Gastroesophageal sphincter (tissue), 3 donors: ENCODE measurements around the gene PEX5.

Experiments
- POLR2AphosphoS5 ChIP-seq: sonication (generic); formaldehyde crosslinking; IDR thresholded peaks from one replicate; pipeline ENCODE4 v1.6.1; 2017; ENCODE audit warnings: antibody characterized with exemption
- TF ChIP-seq, protein P1 (sequence below), 4 experiments: fragments of 200-600 bp in 2 of 4; fragments of 450-650 bp in 2 of 4; sonication (generic) in 1 of 4; IDR thresholded peaks; one replicate each; pipeline ENCODE4 v1.5.1; 2017 to 2019; ENCODE audit warnings: antibody characterized with exemption in 4 of 4, mild to moderate bottlenecking in 2 of 4, moderate library complexity in 2 of 4

DNA sequence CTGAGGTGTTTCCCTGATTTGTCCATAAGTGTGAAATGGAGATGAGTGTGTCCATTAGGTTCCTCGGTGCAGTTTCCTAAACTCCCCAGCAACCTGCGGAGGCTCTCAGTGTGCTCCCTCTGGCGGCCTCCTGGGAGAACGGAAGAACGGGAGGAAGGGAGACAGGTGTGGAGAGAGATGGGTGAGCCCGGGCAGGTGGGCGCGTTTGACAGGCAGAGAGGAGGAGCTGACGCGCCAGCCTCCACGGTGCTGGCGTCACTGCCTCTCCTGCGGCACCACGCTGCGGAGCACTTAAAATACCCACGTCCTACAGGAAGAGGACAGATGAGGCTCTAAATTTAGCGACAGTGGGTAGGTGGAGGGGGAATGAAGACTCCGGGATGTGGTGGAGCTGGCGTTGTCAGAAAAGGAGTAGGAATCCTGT lies 26.8 kb upstream of the PEX5 start:
- TF ChIP-seq POLR2AphosphoS5, result no peak
- TF ChIP-seq, protein P1, sequence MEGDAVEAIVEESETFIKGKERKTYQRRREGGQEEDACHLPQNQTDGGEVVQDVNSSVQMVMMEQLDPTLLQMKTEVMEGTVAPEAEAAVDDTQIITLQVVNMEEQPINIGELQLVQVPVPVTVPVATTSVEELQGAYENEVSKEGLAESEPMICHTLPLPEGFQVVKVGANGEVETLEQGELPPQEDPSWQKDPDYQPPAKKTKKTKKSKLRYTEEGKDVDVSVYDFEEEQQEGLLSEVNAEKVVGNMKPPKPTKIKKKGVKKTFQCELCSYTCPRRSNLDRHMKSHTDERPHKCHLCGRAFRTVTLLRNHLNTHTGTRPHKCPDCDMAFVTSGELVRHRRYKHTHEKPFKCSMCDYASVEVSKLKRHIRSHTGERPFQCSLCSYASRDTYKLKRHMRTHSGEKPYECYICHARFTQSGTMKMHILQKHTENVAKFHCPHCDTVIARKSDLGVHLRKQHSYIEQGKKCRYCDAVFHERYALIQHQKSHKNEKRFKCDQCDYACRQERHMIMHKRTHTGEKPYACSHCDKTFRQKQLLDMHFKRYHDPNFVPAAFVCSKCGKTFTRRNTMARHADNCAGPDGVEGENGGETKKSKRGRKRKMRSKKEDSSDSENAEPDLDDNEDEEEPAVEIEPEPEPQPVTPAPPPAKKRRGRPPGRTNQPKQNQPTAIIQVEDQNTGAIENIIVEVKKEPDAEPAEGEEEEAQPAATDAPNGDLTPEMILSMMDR (IDR thresholded peaks at IDR 0.05), result peak in 2 of 4 experiments; percentile 38 to 41
